A549 (cell line): ENCODE results near the gene PAK1IP1. TPM values are rescaled to one million over a fixed set of nuclear protein-coding genes. Genes with fewer than 3 reads are reported as not detected.

Experiments used
- ATAC-seq, 2 experiments: fragments of 200-7000 bp in 1 of 2; fragments of >200 bp in 1 of 2; cut with Nextera tagmentation in 1 of 2; cut with Tn5 transposase in 1 of 2; 3 replicates each; pipeline versions ENCODE4 v1.8.0 to v1.9.1; 2018 to 2020; ENCODE audit warnings: mild to moderate bottlenecking in 1 of 2, moderate library complexity in 1 of 2
- CTCF ChIA-PET: fragments of 300-600 bp; sonication (Branson Sonifier 250); formaldehyde crosslinking; extraction: SDS; loops from one replicate; lab custom pipeline; 2021; ENCODE audit warnings: antibody characterized with exemption, inconsistent platforms; lab: Yijun Ruan, JAX
- POLR2A ChIA-PET: fragments of 350-600 bp; formaldehyde crosslinking; extraction: SDS; loops from one replicate; lab custom pipeline; 2021; ENCODE audit warnings: antibody characterized with exemption, inconsistent platforms; lab: Yijun Ruan, JAX
- DNase-seq, 2 experiments: peaks; one replicate each; pipeline versions ENCODE4 v3.0.0 to v3.0.0-alpha.2; 2011 to 2016; ENCODE audit warnings: low read depth in 1 of 2, low spot score in 1 of 2
- FAIRE-seq: peaks from 2 replicates; lab custom pipeline; 2011; peaks lifted over from hg19 to GRCh38; lab: Jason Lieb, UNC
- H3K27ac ChIP-seq, 2 experiments: fragments of >200 bp; sonication (Bioruptor Twin); formaldehyde crosslinking; 3 replicates each; pipeline ENCODE4 v1.5.1; 2016 to 2017
- H3K4me1 ChIP-seq: fragments of >200 bp; sonication (Bioruptor Twin); formaldehyde crosslinking; 3 replicates; pipeline ENCODE4 v1.6.1; 2016
- H3K4me2 ChIP-seq: fragments of >200 bp; sonication (Bioruptor Twin); formaldehyde crosslinking; 3 replicates; pipeline ENCODE4 v1.6.1; 2016
- H3K4me3 ChIP-seq: fragments of >200 bp; sonication (Bioruptor Twin); formaldehyde crosslinking; 3 replicates; pipeline ENCODE4 v1.5.1; 2016
- H3K9me3 ChIP-seq: fragments of >200 bp; sonication (Bioruptor Twin); formaldehyde crosslinking; 3 replicates; pipeline ENCODE4 v1.6.1; 2016
- EHF ChIP-seq: fragments of 250-450 bp; sonication (Bioruptor Pico); IDR thresholded peaks from 2 replicates; pipeline ENCODE4 v1.5.0; 2020; ENCODE audit warnings: mild to moderate bottlenecking
- ESRRA ChIP-seq: fragments of 150-350 bp; IDR thresholded peaks from 2 replicates; pipeline ENCODE4 v1.6.1; 2014; ENCODE audit warnings: mild to moderate bottlenecking, low read length, borderline replicate concordance
- FOSB ChIP-seq: fragments of 250-450 bp; sonication (Bioruptor Pico); IDR thresholded peaks from 2 replicates; pipeline ENCODE4 v1.5.0; 2020; ENCODE audit warnings: mild to moderate bottlenecking, moderate library complexity
- FOXS1 ChIP-seq: fragments of 250-450 bp; sonication (Bioruptor Pico); IDR thresholded peaks from 2 replicates; pipeline ENCODE4 v1.5.0; 2020; ENCODE audit warnings: mild to moderate bottlenecking, moderate library complexity
- GATA3 ChIP-seq: IDR thresholded peaks from 2 replicates; pipeline ENCODE4 v1.6.1; 2012; ENCODE audit warnings: borderline replicate concordance
- HEYL ChIP-seq: fragments of 250-450 bp; sonication (Bioruptor Pico); IDR thresholded peaks from 2 replicates; pipeline ENCODE4 v1.8.0; 2021; ENCODE audit warnings: mild to moderate bottlenecking, moderate library complexity
- HOXA7 ChIP-seq: fragments of 250-450 bp; sonication (Bioruptor Pico); IDR thresholded peaks from 2 replicates; pipeline ENCODE4 v1.5.0; 2020; ENCODE audit warnings: mild to moderate bottlenecking, moderate library complexity
- JUN ChIP-seq, 2 experiments: fragments of >200 bp; sonication (Bioruptor Twin); formaldehyde crosslinking; IDR thresholded peaks; 2 replicates in 1 of 2; 3 replicates in 1 of 2; pipeline ENCODE4 v1.6.1; 2016 to 2017
- JUNB ChIP-seq: fragments of >200 bp; sonication (Bioruptor Twin); formaldehyde crosslinking; IDR thresholded peaks from 2 replicates; pipeline ENCODE4 v1.6.1; 2016
- KDM5A ChIP-seq: fragments of 200-600 bp; sonication (generic); IDR thresholded peaks from 2 replicates; pipeline ENCODE4 v1.6.1; 2016; ENCODE audit warnings: antibody characterized with exemption, mild to moderate bottlenecking
- MAFK ChIP-seq: fragments of 450-650 bp; IDR thresholded peaks from 2 replicates; pipeline ENCODE4 v1.6.1; 2014; ENCODE audit not compliant: partially characterized antibody
- MAZ ChIP-seq: fragments of 150-350 bp; IDR thresholded peaks from 2 replicates; pipeline ENCODE4 v1.6.1; 2014; ENCODE audit warnings: antibody characterized with exemption, low read depth, low read length, borderline replicate concordance
- MYC ChIP-seq: IDR thresholded peaks from 2 replicates; pipeline ENCODE4 v1.6.1; 2012; ENCODE audit warnings: mild to moderate bottlenecking, inconsistent platforms, low read length, improper control_type of control experiment, borderline replicate concordance
- NR3C1 ChIP-seq: fragments of >200 bp; sonication (Bioruptor Twin); formaldehyde crosslinking; IDR thresholded peaks from 3 replicates; pipeline ENCODE4 v1.6.1; 2017
- PHF8 ChIP-seq: fragments of 200-600 bp; sonication (generic); IDR thresholded peaks from 2 replicates; pipeline ENCODE4 v1.6.1; 2016; ENCODE audit warnings: low read depth, mild to moderate bottlenecking, antibody characterized with exemption, moderate library complexity, borderline replicate concordance
- POLR2AphosphoS2 ChIP-seq: conservative IDR thresholded peaks from 2 replicates; pipeline ENCODE4 v1.6.1; 2012; ENCODE audit warnings: low read length, improper control_type of control experiment, inconsistent platforms
- RAD21 ChIP-seq, 2 experiments: fragments of >200 bp in 1 of 2; sonication (Bioruptor Twin) in 1 of 2; formaldehyde crosslinking in 1 of 2; IDR thresholded peaks in 1 of 2; conservative IDR thresholded peaks in 1 of 2; 2 replicates in 1 of 2; 3 replicates in 1 of 2; pipeline ENCODE4 v1.6.1; 2012 to 2018; ENCODE audit warnings: inconsistent platforms in 1 of 2
- RCOR1 ChIP-seq: fragments of 150-350 bp; IDR thresholded peaks from 2 replicates; pipeline ENCODE4 v1.6.1; 2014; ENCODE audit warnings: antibody characterized with exemption, low read length, low read depth
- RNF2 ChIP-seq: fragments of 200-600 bp; sonication (generic); IDR thresholded peaks from 2 replicates; pipeline ENCODE4 v1.6.1; 2016; ENCODE audit warnings: low read depth, mild to moderate bottlenecking, antibody characterized with exemption, moderate library complexity, borderline replicate concordance
- SREBF2 ChIP-seq: fragments of 450-650 bp; IDR thresholded peaks from 2 replicates; pipeline ENCODE4 v1.6.1; 2014; ENCODE audit warnings: mild to moderate bottlenecking, moderate library complexity
- TFCP2L1 ChIP-seq: fragments of 250-450 bp; sonication (Bioruptor Pico); IDR thresholded peaks from 2 replicates; pipeline ENCODE4 v1.5.0; 2021; ENCODE audit warnings: mild to moderate bottlenecking
- TP53 ChIP-seq: fragments of 250-450 bp; sonication (Bioruptor Pico); IDR thresholded peaks from 2 replicates; pipeline ENCODE4 v1.5.0; 2021; ENCODE audit warnings: mild to moderate bottlenecking, moderate library complexity
- ZC3H11A ChIP-seq: fragments of 450-650 bp; IDR thresholded peaks from 2 replicates; pipeline ENCODE4 v1.6.1; 2014; ENCODE audit warnings: antibody characterized with exemption, mild to moderate bottlenecking
- ZFP36 ChIP-seq: fragments of 450-650 bp; IDR thresholded peaks from 2 replicates; pipeline ENCODE4 v1.6.1; 2014; ENCODE audit warnings: borderline replicate concordance; ENCODE audit not compliant: partially characterized antibody
- ZNF302 ChIP-seq: fragments of 250-450 bp; sonication (Bioruptor Pico); IDR thresholded peaks from 2 replicates; pipeline ENCODE4 v1.9.0; 2021; ENCODE audit warnings: inconsistent platforms, mild to moderate bottlenecking, moderate library complexity
- WGBS: methylation state at CpG from one replicate; pipeline ENCODE4 v1.1.6; 2017; ENCODE audit errors: missing lambda C conversion rate; 5-methylcytosine and 5-hydroxymethylcytosine counted together
- polyA plus RNA-seq, 4 experiments: library from polyadenylated mRNA; depleted of rRNA in 3 of 4; stranded (reverse); fragments of >200 nt; fragmentation: RNase III in 1 of 4; extraction: RNeasy Plus Mini Kit Qiagen cat#74134 plus additional on column Dnase treatment in 1 of 4; gene quantifications; 2 replicates in 3 of 4; 3 replicates in 1 of 4; pipeline ENCODE4 v1.2.3, GENCODE V29; 2011 to 2017
- TF ChIP-seq, protein P1 (sequence below): IDR thresholded peaks from 2 replicates; pipeline ENCODE4 v1.6.1; 2012; ENCODE audit warnings: low read depth, borderline replicate concordance
- TF ChIP-seq, protein P2 (sequence below): fragments of 450-650 bp; IDR thresholded peaks from 2 replicates; pipeline ENCODE4 v1.6.1; 2014; ENCODE audit warnings: antibody characterized with exemption
- TF ChIP-seq, protein P3 (sequence below): fragments of 250-450 bp; sonication (Bioruptor Pico); IDR thresholded peaks from 2 replicates; pipeline ENCODE4 v1.5.0; 2021; ENCODE audit warnings: mild to moderate bottlenecking, moderate library complexity, borderline replicate concordance

The PAK1IP1 gene
- polyA plus RNA-seq, 2 of the 4 experiments (the other 2 are of a cell fraction): 23.5 to 33.4 TPM

DNA sequence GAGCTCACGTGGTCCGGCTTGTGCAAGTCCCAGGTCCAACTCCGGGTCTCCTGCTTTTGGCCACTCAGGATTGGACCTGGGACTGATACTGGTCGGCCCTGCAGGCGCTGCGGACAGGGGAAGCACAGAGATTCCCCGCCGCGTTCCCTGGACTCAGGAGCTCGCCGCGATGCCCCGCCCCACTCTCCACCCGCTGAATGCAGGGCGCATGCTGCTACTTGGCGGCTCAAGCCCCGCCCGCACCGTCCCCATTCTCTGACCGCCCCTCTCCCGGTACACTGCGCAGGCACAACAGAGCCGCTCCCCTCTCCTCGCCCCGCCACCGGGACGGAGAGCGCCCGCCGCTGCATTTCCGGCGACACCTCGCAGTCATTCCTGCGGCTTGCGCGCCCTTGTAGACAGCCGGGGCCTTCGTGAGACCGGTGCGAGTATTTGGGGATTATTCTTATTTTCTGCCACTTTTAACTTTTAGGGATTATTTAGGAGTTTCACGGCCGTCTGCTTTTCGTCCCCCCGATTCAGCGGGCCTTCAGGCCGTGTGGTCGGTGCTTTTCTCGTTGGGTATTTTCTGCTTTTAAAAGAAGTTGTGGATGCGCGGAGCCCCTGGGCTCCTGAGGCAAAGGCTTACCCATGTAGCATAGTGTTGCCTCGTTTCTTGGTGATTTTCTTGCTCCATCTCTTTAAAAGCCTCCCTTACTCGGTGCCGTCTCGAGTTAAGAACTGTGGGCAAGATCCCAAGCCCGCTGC lies 28.2 kb downstream of the PAK1IP1 start, which contains the start of gene TMEM14C (continued):
- TF ChIP-seq PHF8 (peak; percentile 76; the same call in 1 of the 2 replicates), POLR2AphosphoS2 (no peak), RAD21 (conservative IDR thresholded peaks at IDR 0.05 in 1 of 2, IDR thresholded peaks at IDR 0.05 in 1 of 2) (no peak), TP53 (CRISPR knock-in tag) (no peak), MYC (no peak; the same call in 1 of the 2 replicates), RNF2 (no peak), JUNB (no peak), MAZ (no peak)
- TF ChIP-seq, protein P1, sequence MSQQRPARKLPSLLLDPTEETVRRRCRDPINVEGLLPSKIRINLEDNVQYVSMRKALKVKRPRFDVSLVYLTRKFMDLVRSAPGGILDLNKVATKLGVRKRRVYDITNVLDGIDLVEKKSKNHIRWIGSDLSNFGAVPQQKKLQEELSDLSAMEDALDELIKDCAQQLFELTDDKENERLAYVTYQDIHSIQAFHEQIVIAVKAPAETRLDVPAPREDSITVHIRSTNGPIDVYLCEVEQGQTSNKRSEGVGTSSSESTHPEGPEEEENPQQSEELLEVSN: no peak

DNA sequence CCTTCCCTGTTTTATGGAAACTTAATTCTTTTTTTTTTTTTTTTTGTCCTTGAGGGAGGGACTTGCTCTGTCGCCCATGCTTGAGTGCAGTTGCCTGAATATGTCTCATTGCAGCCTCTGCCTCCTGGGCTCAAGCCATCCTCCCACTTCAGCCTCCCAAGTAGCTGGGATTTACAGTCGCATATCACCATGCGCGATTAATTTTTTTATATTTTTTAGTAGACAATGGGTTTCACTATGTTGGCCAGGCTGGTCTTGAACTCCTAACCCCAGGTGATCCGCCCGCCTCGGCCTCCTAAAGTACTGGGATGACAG lies 28.8 kb downstream of the PAK1IP1 start:
- TF ChIP-seq ZC3H11A (no peak), JUN (IDR thresholded peaks at IDR 0.05) (0 out of 5 replicates have a peak, but pooled peaks of 1 of the 2 experiments have one; percentile 12)
- ChIA-PET CTCF (interaction anchor here (1.2 kb wide), 1 partner anchor 9 kb away, joined by 5 read pairs; no protein-coding TSS in a partner anchor), POLR2A (interaction anchor here (1.1 to 2.2 kb wide), 2 partner anchors 24 to 28 kb away, joined by 3 to 31 read pairs; partner anchors contain the start of genes C6orf52, PAK1IP1 and TMEM14B)
- DNase-seq (no peak), FAIRE-seq (no peak), ATAC-seq (peak in 1 of 2 experiments; percentile 1; a peak in 1 of 6 replicates)
- H3K27ac ChIP-seq: peak overlapping the region; percentile 95
- 24% methylated on average over 7 of the region's 7 CpGs for WGBS
- peak overlapping the region; percentile 68 for H3K4me3 ChIP-seq
- H3K9me3 ChIP-seq: peaks cover 1% of the 10 kb centered on the region; the same call in 1 of the 3 replicates
- peaks cover 17% of the 10 kb centered on the region for H3K4me1 ChIP-seq
- peak overlapping the region; percentile 95 for H3K4me2 ChIP-seq

DNA sequence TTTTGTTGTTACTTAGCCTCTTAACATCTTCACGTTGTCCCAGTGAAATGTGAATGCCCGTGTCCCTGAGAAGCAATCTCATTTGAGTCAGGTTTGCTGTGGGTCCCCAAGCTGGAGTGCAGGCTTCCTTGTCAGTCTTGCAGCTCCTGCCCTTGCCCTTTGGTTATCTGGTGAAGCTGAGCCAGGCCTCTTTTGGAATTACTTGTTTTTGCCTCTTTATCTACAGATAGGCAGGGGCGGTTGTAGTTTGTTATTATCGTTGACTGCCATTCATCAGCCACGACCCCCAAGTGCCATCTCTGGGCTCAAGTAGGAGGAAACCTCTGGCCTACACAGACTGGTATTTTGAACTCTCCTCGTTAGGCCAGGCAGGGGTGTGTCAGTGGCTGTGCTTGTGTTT lies 30.3 kb downstream of the PAK1IP1 start:
- DNase-seq (no peak), ATAC-seq (no peak), FAIRE-seq (no peak)
- H3K4me1 ChIP-seq: peaks cover 17% of the 10 kb centered on the region
- POLR2A ChIA-PET: no interaction called here
- no peaks in the 10 kb centered on the region for H3K9me3 ChIP-seq
- peak overlapping the region in 1 of 2 experiments; percentile 95; a peak in 2 of 6 replicates for H3K27ac ChIP-seq
- no peak overlapping the region for H3K4me3 ChIP-seq
- no peak for TF ChIP-seq KDM5A
- TF ChIP-seq FOSB: no peak
- no peak for TF ChIP-seq ZNF302 (CRISPR knock-in tag)
- no peak for TF ChIP-seq RAD21 (conservative IDR thresholded peaks at IDR 0.05 in 1 of 2, IDR thresholded peaks at IDR 0.05 in 1 of 2)
- TF ChIP-seq ZFP36: no peak
- no peak for TF ChIP-seq RCOR1
- no peak for TF ChIP-seq HOXA7
- no peak for TF ChIP-seq NR3C1
- no peak for TF ChIP-seq TFCP2L1 (CRISPR knock-in tag)
- TF ChIP-seq GATA3: no peak
- TF ChIP-seq FOXS1 (CRISPR knock-in tag): no peak
- no peak for TF ChIP-seq EHF
- CTCF ChIA-PET: no interaction called here
- 93% methylated on average over 5 of the region's 6 CpGs for WGBS
- H3K4me2 ChIP-seq: no peak overlapping the region

DNA sequence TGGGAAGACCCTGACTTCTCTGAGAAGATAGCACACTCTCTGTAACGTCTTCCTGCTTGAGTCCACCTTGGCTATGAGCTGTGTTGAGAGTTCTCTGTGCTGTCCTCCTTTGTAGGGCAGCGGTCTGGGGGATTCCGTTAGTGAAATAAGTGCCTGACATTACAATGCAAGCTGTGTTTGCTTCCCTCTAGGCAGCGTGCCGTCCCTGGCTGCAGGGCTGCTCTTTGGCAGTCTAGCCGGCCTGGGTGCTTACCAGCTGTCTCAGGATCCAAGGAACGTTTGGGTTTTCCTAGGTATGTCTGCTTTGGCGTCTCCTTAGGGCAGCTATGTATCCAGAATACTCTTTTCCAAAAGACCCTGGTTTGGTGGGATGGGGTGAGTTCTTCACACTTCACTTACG lies 30.9 kb downstream of the PAK1IP1 start:
- no peak for DNase-seq
- no peak overlapping the region for H3K27ac ChIP-seq
- H3K4me3 ChIP-seq: no peak overlapping the region
- no peak for FAIRE-seq
- ChIA-PET CTCF (interaction anchor here (0.9 kb wide), 1 partner anchor 15 kb away, joined by 3 read pairs; no protein-coding TSS in a partner anchor), POLR2A (no interaction called here)
- TF ChIP-seq PHF8 (no peak), MAFK (no peak), ESRRA (no peak), ZNF302 (CRISPR knock-in tag) (no peak), SREBF2 (no peak), HEYL (no peak), FOSB (no peak)
- TF ChIP-seq, protein P2, sequence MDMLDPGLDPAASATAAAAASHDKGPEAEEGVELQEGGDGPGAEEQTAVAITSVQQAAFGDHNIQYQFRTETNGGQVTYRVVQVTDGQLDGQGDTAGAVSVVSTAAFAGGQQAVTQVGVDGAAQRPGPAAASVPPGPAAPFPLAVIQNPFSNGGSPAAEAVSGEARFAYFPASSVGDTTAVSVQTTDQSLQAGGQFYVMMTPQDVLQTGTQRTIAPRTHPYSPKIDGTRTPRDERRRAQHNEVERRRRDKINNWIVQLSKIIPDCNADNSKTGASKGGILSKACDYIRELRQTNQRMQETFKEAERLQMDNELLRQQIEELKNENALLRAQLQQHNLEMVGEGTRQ: no peak
- TF ChIP-seq, protein P3, sequence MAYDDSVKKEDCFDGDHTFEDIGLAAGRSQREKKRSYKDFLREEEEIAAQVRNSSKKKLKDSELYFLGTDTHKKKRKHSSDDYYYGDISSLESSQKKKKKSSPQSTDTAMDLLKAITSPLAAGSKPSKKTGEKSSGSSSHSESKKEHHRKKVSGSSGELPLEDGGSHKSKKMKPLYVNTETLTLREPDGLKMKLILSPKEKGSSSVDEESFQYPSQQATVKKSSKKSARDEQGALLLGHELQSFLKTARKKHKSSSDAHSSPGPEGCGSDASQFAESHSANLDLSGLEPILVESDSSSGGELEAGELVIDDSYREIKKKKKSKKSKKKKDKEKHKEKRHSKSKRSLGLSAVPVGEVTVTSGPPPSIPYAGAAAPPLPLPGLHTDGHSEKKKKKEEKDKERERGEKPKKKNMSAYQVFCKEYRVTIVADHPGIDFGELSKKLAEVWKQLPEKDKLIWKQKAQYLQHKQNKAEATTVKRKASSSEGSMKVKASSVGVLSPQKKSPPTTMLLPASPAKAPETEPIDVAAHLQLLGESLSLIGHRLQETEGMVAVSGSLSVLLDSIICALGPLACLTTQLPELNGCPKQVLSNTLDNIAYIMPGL: no peak
- 90% methylated on average over 9 of the region's 9 CpGs for WGBS
- no peak for ATAC-seq
- peaks cover 17% of the 10 kb centered on the region for H3K4me1 ChIP-seq
- H3K9me3 ChIP-seq: no peaks in the 10 kb centered on the region
- no peak overlapping the region for H3K4me2 ChIP-seq
